ENCODE results near the gene ANKRD16.

DNA sequence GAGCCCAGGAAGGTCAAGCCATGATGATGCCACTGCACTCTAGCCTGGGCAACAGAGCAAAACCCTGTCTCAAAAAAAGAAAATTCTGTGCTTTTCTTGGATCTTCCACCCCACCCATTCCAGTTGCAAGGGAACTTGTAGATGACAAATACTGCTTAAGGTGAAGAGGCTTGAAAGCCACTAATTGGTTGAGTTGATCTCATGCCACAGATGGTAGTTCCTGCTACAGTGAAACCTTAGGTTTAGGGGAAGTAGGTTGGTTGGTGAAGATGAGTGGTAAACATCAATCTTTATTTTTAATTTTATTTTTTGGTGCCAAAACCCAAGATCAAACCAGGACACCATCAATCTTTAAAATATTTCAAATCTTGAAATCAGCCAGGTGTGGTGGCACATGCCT, 73.5 kb downstream of the ANKRD16 start:
- TF ChIP-seq CTCF (IDR thresholded peaks at IDR 0.05) = no peak
- TF ChIP-seq EZH2 (IDR thresholded peaks at IDR 0.05) = no peak
- TF ChIP-seq EZH2phosphoT487 (IDR thresholded peaks at IDR 0.05) = no peak
